B cell (primary cell): ENCODE results near the gene WWC2. TPM values are rescaled to one million over a fixed set of nuclear protein-coding genes. Genes with fewer than 3 reads are reported as not detected.

Experiments
- ATAC-seq: fragments of 200-7000 bp; cut with Tn5 transposase; one replicate; pipeline ENCODE4 v1.10.0; 2021; ENCODE audit warnings: low read depth, mild to moderate bottlenecking, moderate number of reproducible peaks, moderate library complexity
- CTCF ChIA-PET: fragments of 350-600 bp; sonication (Branson Sonifier 250); formaldehyde crosslinking; loops from one replicate; lab custom pipeline; 2021; ENCODE audit warnings: antibody characterized with exemption, inconsistent platforms; lab: Charles Lee
- POLR2A ChIA-PET: fragments of 350-600 bp; sonication (Branson Sonifier 250); formaldehyde crosslinking; loops from one replicate; lab custom pipeline; 2021; ENCODE audit warnings: antibody characterized with exemption; lab: Charles Lee
- DNase-seq: peaks from one replicate; pipeline ENCODE4 v3.0.0; 2013
- H2AFZ ChIP-seq: 2 replicates; pipeline ENCODE4 v1.6.1; 2012; ENCODE audit warnings: mild to moderate bottlenecking, low read depth, low read length; ENCODE audit not compliant: insufficient read depth, poor library complexity, severe bottlenecking
- H3K27ac ChIP-seq, 2 donors: 1 replicate in 1 of 2; 2 replicates in 1 of 2; pipeline ENCODE4 v1.5.1; 2012 to 2013; ENCODE audit warnings: low read length in 2 of 2, mild to moderate bottlenecking in 2 of 2, moderate library complexity in 1 of 2
- H3K27me3 ChIP-seq, 4 experiments: fragments of 200-600 bp in 1 of 4; sonication (generic) in 1 of 4; replicated peaks in 1 of 4; 1 replicate in 2 of 4; 2 replicates in 2 of 4; pipeline versions ENCODE4 v1.6.1 to v1.7.0; 2013 to 2016; ENCODE audit warnings: low read length in 3 of 4, mild to moderate bottlenecking in 2 of 4, mixed read lengths in 1 of 4, moderate library complexity in 1 of 4; ENCODE audit not compliant: insufficient read depth in 4 of 4, control insufficient read depth in 3 of 4; ENCODE audit errors: control extremely low read depth in 1 of 4
- H3K36me3 ChIP-seq, 2 experiments: replicated peaks in 1 of 2; 1 replicate in 1 of 2; 2 replicates in 1 of 2; pipeline versions ENCODE4 v1.6.1 to v1.7.1; 2013; ENCODE audit warnings: low read length in 1 of 2; ENCODE audit not compliant: insufficient read depth in 2 of 2, control insufficient read depth in 1 of 2; ENCODE audit errors: control extremely low read depth in 1 of 2, extremely low read depth in 1 of 2
- H3K4me1 ChIP-seq, 2 donors: fragments of 200-600 bp in 1 of 2; sonication (generic) in 1 of 2; 1 replicate in 1 of 2; 2 replicates in 1 of 2; pipeline versions ENCODE4 v1.5.1 to v1.6.1; 2013 to 2017; ENCODE audit warnings: low read length in 2 of 2; ENCODE audit not compliant: control insufficient read depth in 2 of 2, insufficient read depth in 2 of 2
- H3K4me2 ChIP-seq: replicated peaks from 2 replicates; pipeline ENCODE3; 2012; ENCODE audit warnings: mild to moderate bottlenecking, low read depth, low read length; ENCODE audit not compliant: poor library complexity, severe bottlenecking
- H3K4me3 ChIP-seq, 5 experiments: fragments of 200-600 bp in 1 of 5; sonication (generic) in 1 of 5; 1 replicate in 3 of 5; 2 replicates in 2 of 5; pipeline versions ENCODE4 v1.5.1 to v1.7.0; 2011 to 2016; ENCODE audit warnings: low read length in 4 of 5, mild to moderate bottlenecking in 4 of 5, low read depth in 2 of 5, control low read depth in 1 of 5, moderate library complexity in 1 of 5; ENCODE audit not compliant: insufficient read depth in 1 of 5; ENCODE audit errors: control extremely low read depth in 1 of 5, extremely low read depth in 1 of 5
- H3K79me2 ChIP-seq: fragments of 200-600 bp; sonication (generic); one replicate; pipeline ENCODE4 v1.6.0; 2016; ENCODE audit warnings: low read length; ENCODE audit not compliant: control insufficient read depth, insufficient read depth
- H3K9ac ChIP-seq: fragments of 200-600 bp; sonication (generic); 2 replicates; pipeline ENCODE4 v1.6.1; 2017; ENCODE audit warnings: mild to moderate bottlenecking, low read length, moderate library complexity
- H3K9me3 ChIP-seq, 3 donors: one replicate each; pipeline versions ENCODE4 v1.6.1 to v1.7.1; 2013; ENCODE audit warnings: low read length in 2 of 3; ENCODE audit not compliant: control insufficient read depth in 2 of 3, insufficient read depth in 1 of 3; ENCODE audit errors: control extremely low read depth in 1 of 3
- H4K20me1 ChIP-seq: 2 replicates; pipeline ENCODE4 v1.6.0; 2012; ENCODE audit warnings: mild to moderate bottlenecking, low read length; ENCODE audit not compliant: insufficient read depth, control insufficient read depth, poor library complexity, severe bottlenecking
- H3K27ac Mint-ChIP-seq: one replicate; pipeline ENCODE4 v1.8.0; 2021; ENCODE audit warnings: mixed read lengths
- H3K27me3 Mint-ChIP-seq: one replicate; pipeline ENCODE4 v1.8.0; 2021; ENCODE audit warnings: mixed read lengths
- H3K4me1 Mint-ChIP-seq: one replicate; pipeline ENCODE4 v1.8.0; 2021; ENCODE audit warnings: mixed read lengths
- H3K4me3 Mint-ChIP-seq: one replicate; pipeline ENCODE4 v1.8.0; 2021; ENCODE audit warnings: mixed read lengths
- H3K9me3 Mint-ChIP-seq: one replicate; pipeline ENCODE4 v1.8.0; 2022; ENCODE audit warnings: mixed read lengths; ENCODE audit not compliant: insufficient read depth
- EZH2 ChIP-seq: IDR thresholded peaks from 2 replicates; pipeline ENCODE4 v1.6.1; 2012; ENCODE audit warnings: borderline replicate concordance, low read depth, mild to moderate bottlenecking, moderate library complexity, low read length; ENCODE audit not compliant: insufficient read depth, poor library complexity, severe bottlenecking
- WGBS: methylation state at CpG from one replicate; pipeline ENCODE4 v1.1.5; 2013; ENCODE audit warnings: missing lambda C conversion rate; ENCODE audit not compliant: insufficient coverage; 5-methylcytosine and 5-hydroxymethylcytosine counted together
- intact Hi-C: fragments of 100-400 bp; cut with micrococcal nuclease; formaldehyde crosslinking; loops from one replicate; pipeline ENCODE4 v1.10.0; 2022
- polyA plus RNA-seq: library from polyadenylated mRNA; depleted of rRNA; stranded (reverse); fragments of >200 nt; gene quantifications from 2 replicates; pipeline ENCODE4 v1.2.3, GENCODE V29; 2012
- total RNA-seq, 2 donors: library from RNA; stranded (reverse); fragments of 120-200 nt in 1 of 2; gene quantifications; 1 replicate in 1 of 2; 2 replicates in 1 of 2; pipeline versions ENCODE4 v1.2.3 to v1.2.4, GENCODE V29; 2013 to 2022
- TF ChIP-seq, protein P1 (sequence below): fragments of 200-600 bp; IDR thresholded peaks from one replicate; pipeline ENCODE4 v1.8.0; 2022; ENCODE audit warnings: antibody characterized with exemption, mild to moderate bottlenecking

WWC2 gene
- total and polyA plus RNA-seq, 2 donors (not counting 1 experiment from before 2014, with no cell fraction given): 0.07 to 0.32 TPM

DNA sequence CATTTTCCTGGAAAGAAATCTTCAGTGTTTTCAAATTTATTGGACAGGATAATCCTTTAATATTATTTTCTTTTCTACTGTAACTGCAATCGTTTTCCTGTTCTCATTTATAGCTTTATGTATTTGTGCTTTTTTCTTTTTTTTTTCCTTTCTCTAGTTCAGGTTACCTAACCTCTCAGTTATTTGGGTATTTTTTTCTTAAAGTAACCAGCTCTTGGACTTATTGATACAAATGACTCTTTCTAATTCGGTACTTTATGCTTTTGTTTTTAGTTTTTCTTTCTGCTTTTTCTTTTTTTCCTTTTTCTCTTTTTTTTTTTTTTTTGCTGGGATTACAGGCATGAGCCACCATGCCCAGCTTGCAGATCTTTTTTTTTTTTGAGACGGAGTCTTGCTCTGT, 25.2 kb downstream of the WWC2 start:
- Histone ChIP-seq H3K4me3 (no peak overlapping the region), H3K9me3 (no peaks in the 10 kb centered on the region), H3K4me2 (no peak overlapping the region), H3K79me2 (no peaks in the 10 kb centered on the region), H3K4me1 (no peaks in the 10 kb centered on the region), H3K9ac (no peak overlapping the region), H3K36me3 (no peaks in the 10 kb centered on the region), H2AFZ (no peak overlapping the region), H3K27me3 (peaks cover 0 to 3% (median 1%) of the 10 kb centered on the region in 4 experiments), H3K27ac (no peak overlapping the region), H4K20me1 (no peaks in the 10 kb centered on the region)
- DNase-seq: no peak
- intact Hi-C loops: no loop called here
- no peak for TF ChIP-seq EZH2
- TF ChIP-seq, protein P1, sequence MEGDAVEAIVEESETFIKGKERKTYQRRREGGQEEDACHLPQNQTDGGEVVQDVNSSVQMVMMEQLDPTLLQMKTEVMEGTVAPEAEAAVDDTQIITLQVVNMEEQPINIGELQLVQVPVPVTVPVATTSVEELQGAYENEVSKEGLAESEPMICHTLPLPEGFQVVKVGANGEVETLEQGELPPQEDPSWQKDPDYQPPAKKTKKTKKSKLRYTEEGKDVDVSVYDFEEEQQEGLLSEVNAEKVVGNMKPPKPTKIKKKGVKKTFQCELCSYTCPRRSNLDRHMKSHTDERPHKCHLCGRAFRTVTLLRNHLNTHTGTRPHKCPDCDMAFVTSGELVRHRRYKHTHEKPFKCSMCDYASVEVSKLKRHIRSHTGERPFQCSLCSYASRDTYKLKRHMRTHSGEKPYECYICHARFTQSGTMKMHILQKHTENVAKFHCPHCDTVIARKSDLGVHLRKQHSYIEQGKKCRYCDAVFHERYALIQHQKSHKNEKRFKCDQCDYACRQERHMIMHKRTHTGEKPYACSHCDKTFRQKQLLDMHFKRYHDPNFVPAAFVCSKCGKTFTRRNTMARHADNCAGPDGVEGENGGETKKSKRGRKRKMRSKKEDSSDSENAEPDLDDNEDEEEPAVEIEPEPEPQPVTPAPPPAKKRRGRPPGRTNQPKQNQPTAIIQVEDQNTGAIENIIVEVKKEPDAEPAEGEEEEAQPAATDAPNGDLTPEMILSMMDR: no peak
- no peak overlapping the region for H3K4me3 Mint-ChIP-seq
- H3K27ac Mint-ChIP-seq: no peak overlapping the region
- peaks cover 15% of the 10 kb centered on the region for H3K27me3 Mint-ChIP-seq
- ChIA-PET POLR2A (no interaction called here), CTCF (no interaction called here)
- WGBS: 100% methylated on average over 1 of the region's 3 CpGs
- H3K4me1 Mint-ChIP-seq: no peaks in the 10 kb centered on the region
- ATAC-seq: no peak
- H3K9me3 Mint-ChIP-seq: no peaks in the 10 kb centered on the region

DNA sequence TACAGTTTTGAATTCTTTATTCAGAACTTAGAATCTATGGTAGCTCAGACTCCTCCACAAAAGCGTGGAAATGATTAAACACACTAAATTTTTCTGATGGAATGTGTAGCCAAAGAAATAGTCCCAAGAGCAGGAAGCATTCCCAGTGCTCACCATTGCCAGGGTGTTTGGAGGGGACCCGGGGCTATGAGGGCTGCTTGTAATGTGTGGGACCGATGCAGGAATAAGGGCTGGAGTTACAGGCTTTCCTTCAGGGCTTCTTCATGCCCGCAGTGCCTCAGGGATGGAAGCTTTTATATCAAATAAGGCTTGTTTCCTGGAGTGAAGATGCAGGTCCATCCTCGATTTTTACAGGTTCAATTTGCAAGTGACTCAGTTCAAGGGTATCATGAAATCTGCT, 25.8 kb downstream of the WWC2 start:
- no peak overlapping the region for H3K4me3 ChIP-seq
- no peak for TF ChIP-seq EZH2
- TF ChIP-seq, protein P1: no peak
- no peak overlapping the region for H2AFZ ChIP-seq
- H3K36me3 ChIP-seq: no peaks in the 10 kb centered on the region
- no peak overlapping the region for H3K27ac ChIP-seq
- H3K27ac Mint-ChIP-seq: no peak overlapping the region
- no peak for DNase-seq
- H3K4me1 Mint-ChIP-seq: no peaks in the 10 kb centered on the region
- H3K27me3 Mint-ChIP-seq: peaks cover 15% of the 10 kb centered on the region
- 90% methylated on average over 3 of the region's 5 CpGs for WGBS
- peaks cover 0 to 3% (median 1%) of the 10 kb centered on the region in 4 experiments for H3K27me3 ChIP-seq
- no peak for ATAC-seq
- H3K4me2 ChIP-seq: no peak overlapping the region
- POLR2A ChIA-PET: no interaction called here
- no peaks in the 10 kb centered on the region for H3K9me3 Mint-ChIP-seq
- intact Hi-C loops: no loop called here
- no peak overlapping the region for H3K4me3 Mint-ChIP-seq
- no peaks in the 10 kb centered on the region for H4K20me1 ChIP-seq
- CTCF ChIA-PET: no interaction called here
- no peak overlapping the region for H3K9ac ChIP-seq
- no peaks in the 10 kb centered on the region for H3K4me1 ChIP-seq
- no peaks in the 10 kb centered on the region for H3K9me3 ChIP-seq
- H3K79me2 ChIP-seq: no peaks in the 10 kb centered on the region
